ENCODE measurements around the gene OR10D3. TPM values are rescaled to one million over a fixed set of nuclear protein-coding genes. Genes with fewer than 3 reads are reported as not detected.

The OR10D3 gene
- total and polyA plus RNA-seq, 2 donors from 2014 or later: not detected

DNA sequence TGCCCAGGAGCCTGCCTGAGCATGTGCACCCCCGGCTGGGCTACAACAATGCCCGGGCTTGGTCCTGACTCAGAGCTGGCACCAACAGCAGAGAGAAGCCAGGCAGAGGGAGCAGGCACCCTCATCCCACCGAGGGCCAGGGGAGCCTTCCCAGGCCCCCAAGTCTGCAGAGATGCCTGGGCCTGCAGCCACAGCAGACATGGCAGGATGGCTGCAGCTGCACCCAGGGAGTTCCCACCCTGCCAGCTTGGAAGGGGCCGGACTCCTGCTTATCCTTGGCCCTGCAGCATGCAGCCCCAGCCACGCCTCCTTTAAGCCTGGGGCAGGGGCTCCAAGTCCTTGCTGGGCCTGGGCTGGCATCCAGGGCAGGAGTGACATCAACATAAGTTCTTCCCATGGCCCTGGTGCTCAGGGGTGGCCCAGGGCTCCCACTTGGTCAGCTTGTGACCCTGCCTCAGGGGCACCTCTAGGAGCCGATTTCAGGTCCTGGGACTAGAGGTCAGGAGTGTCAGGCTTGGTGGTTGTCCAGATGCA is 26.7 kb downstream of the OR10D3 start:
- TF ChIP-seq, protein P1, sequence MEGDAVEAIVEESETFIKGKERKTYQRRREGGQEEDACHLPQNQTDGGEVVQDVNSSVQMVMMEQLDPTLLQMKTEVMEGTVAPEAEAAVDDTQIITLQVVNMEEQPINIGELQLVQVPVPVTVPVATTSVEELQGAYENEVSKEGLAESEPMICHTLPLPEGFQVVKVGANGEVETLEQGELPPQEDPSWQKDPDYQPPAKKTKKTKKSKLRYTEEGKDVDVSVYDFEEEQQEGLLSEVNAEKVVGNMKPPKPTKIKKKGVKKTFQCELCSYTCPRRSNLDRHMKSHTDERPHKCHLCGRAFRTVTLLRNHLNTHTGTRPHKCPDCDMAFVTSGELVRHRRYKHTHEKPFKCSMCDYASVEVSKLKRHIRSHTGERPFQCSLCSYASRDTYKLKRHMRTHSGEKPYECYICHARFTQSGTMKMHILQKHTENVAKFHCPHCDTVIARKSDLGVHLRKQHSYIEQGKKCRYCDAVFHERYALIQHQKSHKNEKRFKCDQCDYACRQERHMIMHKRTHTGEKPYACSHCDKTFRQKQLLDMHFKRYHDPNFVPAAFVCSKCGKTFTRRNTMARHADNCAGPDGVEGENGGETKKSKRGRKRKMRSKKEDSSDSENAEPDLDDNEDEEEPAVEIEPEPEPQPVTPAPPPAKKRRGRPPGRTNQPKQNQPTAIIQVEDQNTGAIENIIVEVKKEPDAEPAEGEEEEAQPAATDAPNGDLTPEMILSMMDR (IDR thresholded peaks at IDR 0.05; ENCODE audit: borderline replicate concordance, extremely low read depth, insufficient read depth): no peak
- Histone ChIP-seq H3K9ac (ENCODE audit: low read length in 3 of 3) (no peak overlapping the region), H3K27me3 (ENCODE audit: control insufficient read depth, insufficient read depth, low read length) (no peaks in the 10 kb centered on the region), H3K36me3 (ENCODE audit: control insufficient read depth in 2 of 3, insufficient read depth in 3 of 3, low read length in 3 of 3) (no peaks in the 10 kb centered on the region), H3K4me1 (ENCODE audit: control insufficient read depth in 2 of 3, insufficient read depth in 2 of 3, low read depth in 1 of 3, low read length in 3 of 3) (no peaks in the 10 kb centered on the region), H3K9me3 (ENCODE audit: control insufficient read depth in 2 of 3, insufficient read depth in 1 of 3, low read length in 3 of 3) (no peaks in the 10 kb centered on the region), H3K4me3 (ENCODE audit: low read length in 3 of 3) (no peak overlapping the region), H3K27ac (ENCODE audit: low read depth in 2 of 2, low read length in 2 of 2) (no peak overlapping the region)
- DNase-seq: no peak
- intact Hi-C loops (cut with DNase I): no loop called here
- no peak for FAIRE-seq

DNA sequence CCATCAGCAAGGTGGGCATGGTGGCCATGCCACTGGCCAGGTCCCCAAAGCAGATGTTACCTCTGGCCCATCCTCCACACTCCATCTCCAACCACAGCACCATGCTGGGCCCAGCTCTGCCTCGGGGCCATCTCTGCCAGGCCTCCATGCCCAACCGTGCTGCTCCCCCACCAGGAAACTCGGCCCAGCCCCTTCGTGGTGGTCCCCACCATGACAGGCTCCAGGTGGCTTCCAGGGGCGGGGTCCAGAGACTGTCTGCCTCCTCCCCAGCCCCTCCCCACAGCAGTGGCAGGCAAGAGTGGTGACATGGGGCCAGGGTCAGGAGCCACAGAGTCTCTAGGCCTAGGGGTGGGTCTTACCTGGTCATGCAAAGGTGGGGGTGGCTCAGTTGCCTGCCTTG is 27.3 kb downstream of the OR10D3 start:
- FAIRE-seq (no peak), DNase-seq (no peak)
- Histone ChIP-seq H3K9me3 (ENCODE audit: control insufficient read depth in 2 of 3, insufficient read depth in 1 of 3, low read length in 3 of 3) (no peaks in the 10 kb centered on the region), H3K4me1 (ENCODE audit: control insufficient read depth in 2 of 3, insufficient read depth in 2 of 3, low read depth in 1 of 3, low read length in 3 of 3) (no peaks in the 10 kb centered on the region), H3K27me3 (ENCODE audit: control insufficient read depth, insufficient read depth, low read length) (no peaks in the 10 kb centered on the region), H3K9ac (ENCODE audit: low read length in 3 of 3) (no peak overlapping the region), H3K27ac (ENCODE audit: low read depth in 2 of 2, low read length in 2 of 2) (no peak overlapping the region), H3K4me3 (ENCODE audit: low read length in 3 of 3) (no peak overlapping the region), H3K36me3 (ENCODE audit: control insufficient read depth in 2 of 3, insufficient read depth in 3 of 3, low read length in 3 of 3) (no peaks in the 10 kb centered on the region)
- intact Hi-C loops (cut with DNase I): no loop called here
- TF ChIP-seq, protein P1 (IDR thresholded peaks at IDR 0.05; ENCODE audit: borderline replicate concordance, extremely low read depth, insufficient read depth): no peak

DNA sequence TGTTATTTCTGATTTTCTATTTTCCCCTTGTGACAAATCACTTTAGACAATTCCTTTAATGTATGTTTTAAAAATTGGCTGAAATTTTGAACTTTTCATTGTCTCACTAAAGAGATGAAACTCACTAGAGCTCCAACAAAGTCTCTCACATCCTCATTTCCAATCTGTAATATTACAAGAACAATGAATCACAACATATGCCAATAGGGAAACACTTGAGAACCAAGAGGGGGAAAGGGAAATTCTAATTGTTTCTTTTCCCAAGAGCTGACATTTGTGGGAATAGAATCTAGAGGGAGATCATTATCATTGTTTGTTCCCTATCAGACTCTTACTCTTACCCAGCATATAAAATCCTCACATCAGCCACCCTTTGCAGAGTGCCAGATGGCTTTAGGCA is 28.2 kb downstream of the OR10D3 start:
- Histone ChIP-seq H3K9me3 (ENCODE audit: control insufficient read depth in 2 of 3, insufficient read depth in 1 of 3, low read length in 3 of 3) (no peaks in the 10 kb centered on the region), H3K27ac (ENCODE audit: low read depth in 2 of 2, low read length in 2 of 2) (no peak overlapping the region), H3K4me1 (ENCODE audit: control insufficient read depth in 2 of 3, insufficient read depth in 2 of 3, low read depth in 1 of 3, low read length in 3 of 3) (no peaks in the 10 kb centered on the region), H3K36me3 (ENCODE audit: control insufficient read depth in 2 of 3, insufficient read depth in 3 of 3, low read length in 3 of 3) (no peaks in the 10 kb centered on the region), H3K4me3 (ENCODE audit: low read length in 3 of 3) (no peak overlapping the region), H3K9ac (ENCODE audit: low read length in 3 of 3) (no peak overlapping the region), H3K27me3 (ENCODE audit: control insufficient read depth, insufficient read depth, low read length) (no peaks in the 10 kb centered on the region)
- no peak for FAIRE-seq
- TF ChIP-seq, protein P1 (IDR thresholded peaks at IDR 0.05; ENCODE audit: borderline replicate concordance, extremely low read depth, insufficient read depth): no peak
- intact Hi-C loops (cut with DNase I): no loop called here
- no peak for DNase-seq

DNA sequence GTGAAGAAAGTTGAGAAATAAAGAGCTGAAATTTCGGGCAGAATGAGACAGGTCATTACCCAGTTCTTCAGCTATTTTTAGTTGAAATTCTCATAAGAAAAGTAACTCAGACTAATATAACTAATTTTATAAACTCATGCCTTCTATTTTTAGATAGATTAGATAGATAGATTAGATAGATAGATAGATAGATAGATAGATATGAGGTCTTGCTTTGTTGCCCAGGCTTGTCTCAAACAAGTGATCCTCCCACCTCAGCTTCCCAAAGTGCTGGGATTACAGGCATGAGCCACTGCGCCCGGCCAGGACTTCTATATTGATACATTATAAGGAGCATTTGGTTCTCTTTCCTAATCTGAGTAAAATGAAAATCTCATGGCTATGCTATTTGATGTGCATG is 30.9 kb downstream of the OR10D3 start:
- Histone ChIP-seq H3K9ac (ENCODE audit: low read length in 3 of 3) (no peak overlapping the region), H3K4me3 (ENCODE audit: low read length in 3 of 3) (no peak overlapping the region), H3K27ac (ENCODE audit: low read depth in 2 of 2, low read length in 2 of 2) (no peak overlapping the region), H3K27me3 (ENCODE audit: control insufficient read depth, insufficient read depth, low read length) (no peaks in the 10 kb centered on the region), H3K4me1 (ENCODE audit: control insufficient read depth in 2 of 3, insufficient read depth in 2 of 3, low read depth in 1 of 3, low read length in 3 of 3) (no peaks in the 10 kb centered on the region), H3K9me3 (ENCODE audit: control insufficient read depth in 2 of 3, insufficient read depth in 1 of 3, low read length in 3 of 3) (no peaks in the 10 kb centered on the region), H3K36me3 (ENCODE audit: control insufficient read depth in 2 of 3, insufficient read depth in 3 of 3, low read length in 3 of 3) (no peaks in the 10 kb centered on the region)
- intact Hi-C loops (cut with DNase I): no loop called here
- DNase-seq (no peak), FAIRE-seq (no peak)
- TF ChIP-seq, protein P1 (IDR thresholded peaks at IDR 0.05; ENCODE audit: borderline replicate concordance, extremely low read depth, insufficient read depth): no peak
